Epithelial cell of prostate (primary cell): Measurements from ENCODE around the gene UNK.

Source experiments
- DNase-seq: peaks from one replicate; pipeline ENCODE4 v3.0.0-alpha.2; 2011; ENCODE audit warnings: low read depth, low spot score
- H3K27ac ChIP-seq: fragments of 450-650 bp; 2 replicates; pipeline ENCODE4 v1.5.1; 2017; ENCODE audit warnings: mild to moderate bottlenecking

Gene UNK

DNA sequence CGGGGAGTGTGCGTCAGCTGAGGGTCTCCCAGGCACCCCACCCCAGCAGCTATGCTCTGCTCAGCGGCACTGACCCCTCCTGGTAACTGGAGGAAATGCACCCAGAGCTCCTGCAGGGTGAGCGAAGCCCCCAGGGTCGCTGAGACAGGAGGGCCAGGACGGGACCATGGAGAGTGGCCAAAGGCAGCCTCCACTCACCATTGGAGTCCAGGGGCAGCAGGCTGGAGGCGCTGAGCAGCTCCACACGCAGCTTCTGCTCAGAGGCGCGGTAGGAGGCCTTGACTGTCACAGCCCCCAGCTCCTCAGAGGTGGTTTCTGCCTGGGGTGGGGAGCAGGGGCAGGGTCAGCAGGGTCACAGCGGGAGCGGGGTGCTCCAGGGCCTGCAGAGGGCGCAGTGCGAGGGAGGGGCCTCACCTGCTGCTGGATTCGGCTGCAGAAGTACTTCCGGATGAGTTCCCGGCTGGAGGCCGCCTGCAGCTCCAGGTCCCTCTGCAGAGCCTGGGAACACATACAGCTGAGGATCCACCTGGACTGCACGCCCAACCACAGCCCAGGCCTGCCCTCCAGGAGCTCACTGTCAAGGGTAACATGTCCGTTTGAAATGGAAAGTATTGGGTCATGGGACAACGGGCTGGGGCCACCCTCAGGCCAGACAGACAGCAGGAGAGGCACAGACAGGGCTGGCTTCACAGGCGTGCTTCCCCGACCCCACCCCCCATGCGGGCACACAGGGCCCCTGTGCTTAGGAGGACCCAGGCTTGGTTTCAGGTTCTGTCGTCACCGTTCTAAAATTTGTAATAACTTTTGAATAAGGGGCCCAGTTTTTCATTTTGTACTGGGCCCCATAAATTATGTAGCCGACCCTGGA lies 45.8 kb downstream of the UNK start:
- H3K27ac ChIP-seq: no peak overlapping the region
- no peak for DNase-seq

- no peak for DNase-seq
- no peak overlapping the region for H3K27ac ChIP-seq
Measured at GRCh38 chr17:75831032-75831571, 46.5 kb downstream of the UNK start.

GRCh38 chr17:75832164-75832651 lies 47.6 kb downstream of the UNK start:
- H3K27ac ChIP-seq: peak overlapping the region; percentile 47
- no peak for DNase-seq

DNA sequence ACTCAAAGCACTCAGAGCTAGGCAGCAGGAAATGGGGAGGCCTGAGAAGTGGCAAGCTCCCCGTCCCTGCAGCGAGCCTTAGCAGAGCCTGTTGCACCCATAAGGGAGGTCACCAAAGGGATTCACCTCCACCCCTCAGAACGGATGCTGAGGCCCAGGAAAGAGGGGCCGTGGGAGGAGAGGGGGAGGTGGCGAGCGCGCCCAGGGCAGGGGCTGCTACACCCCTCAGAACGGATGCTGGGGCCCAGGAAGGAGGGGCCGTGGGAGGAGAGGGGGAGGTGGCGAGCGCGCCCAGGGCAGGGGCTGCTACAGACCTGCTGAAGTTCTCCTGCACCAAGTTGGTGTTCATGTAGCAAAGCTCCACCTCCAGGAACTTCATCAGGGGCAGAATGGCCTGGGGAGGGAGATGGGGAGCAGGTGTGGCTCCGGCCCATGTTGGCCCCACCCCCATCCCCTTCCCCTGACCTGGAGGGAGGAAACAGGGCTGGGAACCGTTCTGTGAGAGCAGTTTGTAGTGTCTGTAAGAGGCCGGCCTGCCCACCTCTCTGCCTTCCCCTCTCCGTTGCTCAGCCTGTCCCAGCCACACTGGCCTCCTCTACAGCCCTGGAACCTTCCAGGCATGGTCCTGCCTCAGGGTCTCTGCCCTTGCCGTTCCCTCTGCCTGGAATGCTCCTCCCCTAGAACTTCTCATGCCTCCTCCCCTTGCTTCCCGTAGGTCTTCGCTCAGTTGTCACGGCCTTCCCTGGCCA lies 48.2 kb downstream of the UNK start:
- H3K27ac ChIP-seq: peak overlapping the region; percentile 47
- no peak for DNase-seq

GRCh38 chr17:75834279-75834920 lies 49.8 kb downstream of the UNK start:
- no peak overlapping the region for H3K27ac ChIP-seq
- no peak for DNase-seq

DNA sequence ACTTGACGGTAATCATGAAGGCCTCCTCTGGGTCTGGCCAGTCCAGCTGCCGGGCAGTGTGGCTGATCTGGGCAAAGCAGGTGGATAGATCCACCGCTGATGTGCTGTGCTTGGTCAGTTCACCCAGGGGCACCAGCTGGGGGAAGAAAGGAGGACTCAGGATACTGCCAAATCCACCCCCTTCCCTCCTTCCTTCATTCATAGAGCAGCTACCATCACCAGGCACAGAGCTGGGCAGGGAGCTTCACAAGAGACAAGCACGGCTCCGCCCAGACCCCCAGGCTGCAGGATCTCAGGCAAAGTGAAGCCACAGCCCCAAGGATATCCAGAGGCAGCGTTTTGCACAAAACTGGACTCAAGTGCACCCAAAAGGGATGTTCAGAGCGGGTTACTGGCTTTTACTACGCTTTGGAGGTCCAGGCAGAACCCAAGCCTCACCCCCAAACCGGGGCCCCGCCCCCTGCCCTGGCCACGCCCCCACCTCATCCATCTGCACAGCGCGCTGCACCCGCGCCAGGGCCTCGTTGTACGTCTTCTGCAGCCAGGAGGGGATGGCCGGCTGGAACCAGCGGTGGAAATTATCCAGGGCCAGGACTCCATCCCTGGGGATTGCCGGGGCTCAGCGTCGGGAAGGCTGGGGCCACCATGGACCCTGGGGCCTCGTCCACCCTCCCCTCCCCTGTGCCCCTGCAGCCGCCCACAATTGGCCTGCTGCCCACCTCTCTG lies 50.5 kb downstream of the UNK start:
- no peak for DNase-seq
- H3K27ac ChIP-seq: no peak overlapping the region

- no peak overlapping the region for H3K27ac ChIP-seq
- no peak for DNase-seq
Measured at GRCh38 chr17:75835654-75835987, 51.0 kb downstream of the UNK start.

DNA sequence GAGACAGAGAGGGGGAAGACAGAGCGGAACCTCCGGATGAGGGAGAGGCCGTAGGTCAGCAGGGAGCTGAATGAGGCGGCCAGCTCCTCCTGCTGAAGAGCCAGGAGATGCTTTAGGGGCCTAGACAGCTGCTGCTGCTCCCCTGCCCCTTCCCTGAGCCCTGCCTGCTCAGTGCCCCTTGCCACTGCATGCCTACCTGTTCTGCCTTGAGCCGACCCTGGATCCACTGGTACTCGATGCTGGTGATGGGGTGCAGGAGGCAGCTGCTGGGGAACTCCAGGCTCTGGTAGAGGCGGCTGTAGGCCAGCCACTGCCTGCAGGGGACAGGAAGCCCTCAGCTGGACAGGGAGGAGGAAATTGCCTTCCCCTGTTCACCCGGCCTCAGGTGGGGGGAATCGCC lies 52.0 kb downstream of the UNK start:
- H3K27ac ChIP-seq: no peak overlapping the region
- no peak for DNase-seq

DNA sequence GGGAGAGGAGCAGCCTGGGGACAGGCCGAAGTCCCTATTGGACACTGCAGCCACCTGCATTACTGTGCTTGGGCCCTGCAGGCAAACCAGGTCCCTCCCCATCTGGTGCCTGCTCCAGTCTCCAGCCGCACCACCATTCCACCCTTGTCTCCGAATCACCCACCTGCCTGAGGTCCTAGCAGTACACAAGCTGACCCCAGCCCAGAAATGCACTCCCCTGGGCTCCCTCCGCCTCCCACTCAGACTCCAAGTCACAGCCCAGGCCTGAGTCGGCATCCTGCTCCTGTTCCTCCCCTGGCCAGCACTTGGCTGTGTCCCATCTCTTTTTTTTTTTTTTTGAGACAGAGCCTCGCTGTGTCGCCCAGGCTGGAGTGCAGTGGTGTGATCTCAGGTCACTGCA lies 53.3 kb downstream of the UNK start:
- no peak for DNase-seq
- no peak overlapping the region for H3K27ac ChIP-seq

GRCh38 chr17:75838410-75838809 lies 53.8 kb downstream of the UNK start:
- no peak for DNase-seq
- H3K27ac ChIP-seq: no peak overlapping the region

GRCh38 chr17:75839942-75840798 lies 55.6 kb downstream of the UNK start:
- DNase-seq: no peak
- H3K27ac ChIP-seq: peak overlapping the region; percentile 20

DNA sequence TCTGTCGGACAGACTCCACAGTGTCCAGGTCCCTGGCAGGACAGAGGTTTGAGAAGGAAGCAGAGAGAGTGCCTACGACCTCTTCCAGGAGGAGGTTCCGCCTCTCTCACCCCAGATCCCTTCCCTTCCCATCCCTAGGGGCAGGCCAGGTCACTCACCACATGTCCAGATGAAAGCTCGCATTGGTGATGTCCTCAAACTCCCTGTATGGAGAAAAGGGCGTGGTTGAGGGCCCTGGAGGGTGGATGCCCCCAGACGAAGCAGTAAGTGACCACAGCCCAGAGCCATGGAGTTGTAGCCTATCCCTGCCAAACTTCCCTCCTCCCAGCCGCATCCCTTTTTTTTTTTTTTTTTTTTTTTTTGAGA lies 56.2 kb downstream of the UNK start:
- no peak for DNase-seq
- no peak overlapping the region for H3K27ac ChIP-seq

- no peak for DNase-seq
- H3K27ac ChIP-seq: no peak overlapping the region
Measured at GRCh38 chr17:75842411-75842810, 57.8 kb downstream of the UNK start.

DNA sequence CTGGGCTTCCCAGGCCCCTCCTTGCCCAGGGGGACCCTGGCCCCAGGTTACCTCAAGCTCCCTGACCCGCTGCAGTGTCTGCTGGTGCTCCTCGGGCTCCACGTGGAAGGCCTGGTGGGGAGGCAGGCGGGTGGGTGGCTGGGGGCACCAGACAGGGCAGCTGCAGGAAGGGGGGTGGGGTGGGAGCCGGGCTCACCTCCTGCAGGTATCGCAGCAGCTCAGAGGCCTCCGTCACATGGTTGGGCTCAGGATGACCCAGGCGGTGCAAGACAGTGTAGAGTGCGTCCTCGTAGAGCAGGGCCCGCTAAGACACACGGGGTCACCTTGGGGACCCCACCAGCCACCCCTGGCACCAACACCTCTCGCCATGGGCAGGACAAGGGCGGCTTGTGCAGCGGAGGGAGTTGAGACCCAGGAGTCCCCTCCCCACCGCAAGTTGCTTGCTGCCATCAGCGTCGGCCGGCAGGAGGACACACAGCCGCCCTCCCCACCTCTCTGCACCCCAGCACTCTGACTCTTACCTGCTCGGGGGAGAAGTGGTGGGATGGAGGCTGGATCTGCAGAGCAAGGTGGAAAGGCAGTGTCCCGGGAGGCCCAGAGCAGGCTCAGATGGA lies 58.5 kb downstream of the UNK start:
- no peak overlapping the region for H3K27ac ChIP-seq
- no peak for DNase-seq

DNA sequence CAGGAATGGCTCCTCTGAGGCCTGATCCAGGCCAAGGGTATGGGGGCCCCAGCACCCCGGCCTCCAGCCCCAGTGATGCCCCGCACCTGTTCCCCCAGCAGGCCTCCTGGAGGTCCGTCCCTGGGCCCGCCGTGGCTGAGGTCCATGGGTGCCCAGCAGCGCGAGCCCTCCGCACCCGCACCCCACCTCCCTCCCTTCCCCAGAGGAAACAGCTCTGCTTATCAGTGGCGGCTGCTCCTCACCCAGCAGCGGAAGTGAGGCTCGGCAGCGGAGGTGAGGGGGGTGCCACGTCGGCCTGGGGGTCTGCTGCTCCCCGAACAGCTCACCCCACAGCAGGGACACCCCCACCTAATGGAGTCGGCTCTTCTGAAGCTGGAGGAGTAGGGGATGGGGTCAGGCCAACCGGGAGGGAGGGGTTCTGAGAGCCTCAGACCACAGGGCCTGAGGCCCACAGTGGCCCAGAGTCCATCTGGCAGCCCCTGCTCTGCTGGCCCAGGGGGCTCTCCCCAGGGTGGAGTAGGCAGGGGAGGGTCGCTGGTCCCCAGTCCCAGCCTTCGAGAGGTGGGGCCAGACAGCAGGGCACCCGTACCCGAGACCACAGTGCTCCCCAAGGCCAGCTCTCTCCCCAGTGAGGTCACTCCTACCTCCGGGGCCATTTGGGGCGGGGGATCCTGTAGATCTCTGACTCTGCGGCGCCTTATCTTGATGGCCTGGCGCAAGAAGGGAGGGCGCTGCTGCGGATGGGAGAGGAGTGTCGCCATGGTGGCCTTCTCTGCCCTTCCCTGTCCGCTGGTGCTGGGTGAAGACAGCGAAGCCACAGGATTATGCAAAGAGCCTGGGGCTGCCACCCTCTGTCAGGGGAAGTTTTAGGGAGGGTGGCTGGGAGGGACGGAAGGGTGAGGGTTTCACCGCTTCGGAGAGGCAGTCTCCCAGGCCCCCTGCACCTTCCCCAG lies 59.2 kb downstream of the UNK start, which contains the start of gene UNC13D:
TSS of gene UNC13D (minus strand) at position 828 of the 953 bp plus-strand sequence. CDS start at position 761, 67 bp downstream.
- DNase-seq: no peak
- peak within 1 kb of the TSS; percentile 87 for H3K27ac ChIP-seq

- H3K27ac ChIP-seq: peak overlapping the region; percentile 87
- DNase-seq: peak; percentile 41
Measured at GRCh38 chr17:75844530-75845057, 60.0 kb downstream of the UNK start.

- peak; percentile 53 for DNase-seq
- H3K27ac ChIP-seq: peak overlapping the region; percentile 87
Measured at GRCh38 chr17:75845058-75845711, 60.6 kb downstream of the UNK start.
